Activated CD4-positive, alpha-beta T cell treated with anti-CD3 and anti-CD28 coated beads for 4 hours (primary cell): Measurements from ENCODE around the gene TPCN2.

ENCODE experiments used
- DNase-seq, 2 donors: peaks; one replicate each; pipeline ENCODE4 v3.0.0-alpha.2; 2020

TPCN2 gene

GRCh38 chr11:69155302-69156234 is 106.8 kb downstream of the TPCN2 start, which contains the start of gene SMIM38:
Gene SMIM38 (plus strand): TSS chr11:69155935. CDS start chr11:69157847, 1,912 bp downstream.
- no peak for DNase-seq

GRCh38 chr11:69156235-69156639 is 107.5 kb downstream of the TPCN2 start:
- DNase-seq = no peak

GRCh38 chr11:69156673-69157155 is 108.0 kb downstream of the TPCN2 start:
- DNase-seq = no peak

- no peak for DNase-seq
Observed at GRCh38 chr11:69157156-69157821, 108.6 kb downstream of the TPCN2 start.

- no peak for DNase-seq
Observed at GRCh38 chr11:69157822-69158231, 109.1 kb downstream of the TPCN2 start.

GRCh38 chr11:69158301-69159149 is 109.8 kb downstream of the TPCN2 start:
- DNase-seq = no peak

- no peak for DNase-seq
Observed at GRCh38 chr11:69159150-69159852, 110.6 kb downstream of the TPCN2 start.

- no peak for DNase-seq
Observed at GRCh38 chr11:69160296-69161116, 111.8 kb downstream of the TPCN2 start.

GRCh38 chr11:69161117-69161407 is 112.3 kb downstream of the TPCN2 start:
- DNase-seq = no peak

GRCh38 chr11:69162505-69162904 is 113.8 kb downstream of the TPCN2 start:
- DNase-seq = no peak

GRCh38 chr11:69163842-69164241 is 115.1 kb downstream of the TPCN2 start:
- DNase-seq = no peak

- no peak for DNase-seq
Observed at GRCh38 chr11:69164824-69165223, 116.1 kb downstream of the TPCN2 start.

- DNase-seq = no peak
Observed at GRCh38 chr11:69165775-69166174, 117.0 kb downstream of the TPCN2 start.

GRCh38 chr11:69166218-69167115 is 117.7 kb downstream of the TPCN2 start:
- DNase-seq = peak; percentile 17 to 30

- DNase-seq = no peak
Observed at GRCh38 chr11:69167130-69167915, 118.6 kb downstream of the TPCN2 start.

- no peak for DNase-seq
Observed at GRCh38 chr11:69167916-69168691, 119.4 kb downstream of the TPCN2 start.

GRCh38 chr11:69169479-69169878 is 120.7 kb downstream of the TPCN2 start:
- DNase-seq = no peak

- DNase-seq = no peak
Observed at GRCh38 chr11:69170704-69171103, 122.0 kb downstream of the TPCN2 start.
